WTC11 (cell line): Measurements from ENCODE around the gene TNFAIP2. TPM values are rescaled to one million over a fixed set of nuclear protein-coding genes. Genes with fewer than 3 reads are reported as not detected.
A peak's percentile ranks its signal among the peaks of the same experiment; 100 is the strongest.

Experiments used
- ATAC-seq: fragments of 200-7000 bp; cut with Tn5 transposase; 2 replicates; pipeline ENCODE4 v1.10.0; 2021; ENCODE audit warnings: mild to moderate bottlenecking, moderate library complexity
- CTCF ChIA-PET: fragments of 300-600 bp; sonication (Branson Sonifier 250); formaldehyde crosslinking; loops from one replicate; lab custom pipeline; 2021; ENCODE audit warnings: antibody characterized with exemption; lab: Charles Lee
- POLR2A ChIA-PET: fragments of 350-600 bp; sonication (Branson Sonifier 250); formaldehyde crosslinking; loops from one replicate; lab custom pipeline; 2021; ENCODE audit warnings: antibody characterized with exemption; lab: Charles Lee
- DNase-seq: peaks from one replicate; pipeline ENCODE4 v3.0.0; 2021; ENCODE audit warnings: low spot score
- H3K27ac Mint-ChIP-seq: 2 replicates; pipeline ENCODE4 v1.8.0; 2021; ENCODE audit warnings: mixed read lengths
- H3K27me3 Mint-ChIP-seq: 2 replicates; pipeline ENCODE4 v1.8.0; 2021; ENCODE audit warnings: low read depth, mild to moderate bottlenecking, moderate library complexity, mixed read lengths
- H3K36me3 Mint-ChIP-seq: 2 replicates; pipeline ENCODE4 v1.8.0; 2021; ENCODE audit warnings: mixed read lengths
- H3K4me1 Mint-ChIP-seq: 2 replicates; pipeline ENCODE4 v1.8.0; 2022; ENCODE audit warnings: mixed read lengths
- H3K4me3 Mint-ChIP-seq: 2 replicates; pipeline ENCODE4 v1.8.0; 2021; ENCODE audit warnings: mild to moderate bottlenecking, moderate library complexity, mixed read lengths
- H3K9me3 Mint-ChIP-seq: 2 replicates; pipeline ENCODE4 v1.8.0; 2021; ENCODE audit warnings: mixed read lengths
- CREB1 ChIP-seq: sonication (generic); formaldehyde crosslinking; IDR thresholded peaks from 2 replicates; pipeline ENCODE4 v1.8.0; 2023; ENCODE audit warnings: mild to moderate bottlenecking, missing genetic modification reagents
- E2F4 ChIP-seq: sonication (generic); formaldehyde crosslinking; IDR thresholded peaks from 2 replicates; pipeline ENCODE4 v1.8.1; 2022; ENCODE audit warnings: low read depth, mild to moderate bottlenecking, moderate library complexity, missing genetic modification reagents, borderline replicate concordance
- FOXK1 ChIP-seq: sonication (generic); formaldehyde crosslinking; IDR thresholded peaks from 2 replicates; pipeline ENCODE4 v1.8.0; 2022; ENCODE audit warnings: mild to moderate bottlenecking, moderate library complexity, missing genetic modification reagents
- GTF2I ChIP-seq: fragments of 250-450 bp; sonication (Bioruptor Pico); conservative IDR thresholded peaks from 2 replicates; pipeline ENCODE4 v1.4.0; 2021; ENCODE audit warnings: mild to moderate bottlenecking
- HMGA2 ChIP-seq: fragments of 250-450 bp; sonication (Bioruptor Pico); IDR thresholded peaks from 2 replicates; pipeline ENCODE4 v1.4.0; 2021; ENCODE audit warnings: mild to moderate bottlenecking, moderate library complexity
- JAZF1 ChIP-seq: fragments of 250-450 bp; sonication (Bioruptor Pico); IDR thresholded peaks from 2 replicates; pipeline ENCODE4 v1.9.0; 2021; ENCODE audit warnings: moderate library complexity, mild to moderate bottlenecking, inconsistent platforms
- OVOL2 ChIP-seq: fragments of 250-450 bp; sonication (Bioruptor Pico); IDR thresholded peaks from 2 replicates; pipeline ENCODE4 v1.9.0; 2021; ENCODE audit warnings: mild to moderate bottlenecking, borderline replicate concordance
- SP1 ChIP-seq: sonication (generic); formaldehyde crosslinking; conservative IDR thresholded peaks from 2 replicates; pipeline ENCODE4 v1.8.1; 2022; ENCODE audit warnings: missing genetic modification reagents
- ZNF121 ChIP-seq: sonication (generic); formaldehyde crosslinking; IDR thresholded peaks from 2 replicates; pipeline ENCODE4 v1.8.0; 2023; ENCODE audit warnings: missing genetic modification reagents
- ZNF423 ChIP-seq: fragments of 250-450 bp; sonication (Bioruptor Pico); IDR thresholded peaks from 2 replicates; pipeline ENCODE4 v2.1.2; 2022; ENCODE audit warnings: mild to moderate bottlenecking, moderate library complexity
- ZNF671 ChIP-seq: fragments of 250-450 bp; sonication (Bioruptor Pico); IDR thresholded peaks from 2 replicates; pipeline ENCODE4 v1.8.0; 2021; ENCODE audit warnings: mild to moderate bottlenecking
- total RNA-seq: library from RNA; stranded (reverse); gene quantifications from 3 replicates; pipeline ENCODE4 v1.2.3, GENCODE V29; 2021
- TF ChIP-seq, protein P1 (sequence below): sonication (generic); formaldehyde crosslinking; IDR thresholded peaks from 2 replicates; pipeline ENCODE4 v1.8.0; 2022; ENCODE audit warnings: mild to moderate bottlenecking, missing genetic modification reagents
- TF ChIP-seq, protein P2 (sequence below): fragments of 250-450 bp; sonication (Bioruptor Pico); IDR thresholded peaks from 2 replicates; pipeline ENCODE4 v1.9.0; 2021; ENCODE audit warnings: mild to moderate bottlenecking, borderline replicate concordance
- TF ChIP-seq, protein P3 (sequence below): sonication (generic); formaldehyde crosslinking; IDR thresholded peaks from 2 replicates; pipeline ENCODE4 v1.8.1; 2023; ENCODE audit warnings: mild to moderate bottlenecking, missing genetic modification reagents, borderline replicate concordance
- TF ChIP-seq, protein P4 (sequence below): sonication (generic); formaldehyde crosslinking; IDR thresholded peaks from 2 replicates; pipeline ENCODE4 v1.8.1; 2022; ENCODE audit warnings: mild to moderate bottlenecking, moderate library complexity, missing genetic modification reagents
- TF ChIP-seq, protein P5 (sequence below): sonication (generic); formaldehyde crosslinking; IDR thresholded peaks from 2 replicates; pipeline ENCODE4 v1.8.0; 2023; ENCODE audit warnings: missing genetic modification reagents
- TF ChIP-seq, protein P6 (sequence below): sonication (generic); formaldehyde crosslinking; IDR thresholded peaks from 2 replicates; pipeline ENCODE4 v1.8.1; 2022; ENCODE audit warnings: missing genetic modification reagents, borderline replicate concordance

Gene TNFAIP2
- total RNA-seq, 1 experiment from 2014 or later: 24.1 TPM

DNA sequence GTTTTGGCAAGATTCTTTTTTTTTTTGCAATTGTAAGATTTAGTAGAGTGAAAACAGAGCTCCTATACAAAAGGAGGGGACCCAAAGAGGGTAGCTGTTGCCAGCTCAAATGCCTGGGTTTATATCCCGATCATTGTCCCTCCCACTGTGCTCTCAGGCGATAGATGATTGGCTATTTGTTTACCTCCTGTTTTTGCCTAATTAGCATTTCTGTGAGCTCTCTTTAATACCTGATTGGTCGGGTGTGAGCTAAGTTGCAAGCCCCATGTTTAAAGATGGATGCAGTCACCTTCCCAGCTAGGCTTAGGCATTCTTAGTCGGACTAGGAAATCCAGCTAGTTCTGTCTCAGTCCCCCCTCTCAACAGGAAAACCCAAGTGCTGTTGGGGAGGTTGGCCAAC is 26.9 kb upstream of the TNFAIP2 start (continued):
- no peak for TF ChIP-seq GTF2I (CRISPR knock-in tag)

- Mint-ChIP-seq H3K27me3 (peaks cover 20% of the 10 kb centered on the region), H3K36me3 (no peaks in the 10 kb centered on the region), H3K4me3 (no peak overlapping the region), H3K4me1 (peaks cover 12% of the 10 kb centered on the region), H3K9me3 (no peaks in the 10 kb centered on the region), H3K27ac (no peak overlapping the region)
- no peak for DNase-seq
- POLR2A ChIA-PET: no interaction called here
- TF ChIP-seq GTF2I (CRISPR knock-in tag): no peak
- no peak for TF ChIP-seq FOXK1 (CRISPR knock-in tag)
- TF ChIP-seq E2F4: no peak
- TF ChIP-seq, protein P1, sequence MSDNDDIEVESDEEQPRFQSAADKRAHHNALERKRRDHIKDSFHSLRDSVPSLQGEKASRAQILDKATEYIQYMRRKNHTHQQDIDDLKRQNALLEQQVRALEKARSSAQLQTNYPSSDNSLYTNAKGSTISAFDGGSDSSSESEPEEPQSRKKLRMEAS: no peak
- no peak for TF ChIP-seq ZNF423 (CRISPR knock-in tag)
- no peak for TF ChIP-seq HMGA2 (CRISPR knock-in tag)
- TF ChIP-seq OVOL2: no peak
- TF ChIP-seq, protein P2, sequence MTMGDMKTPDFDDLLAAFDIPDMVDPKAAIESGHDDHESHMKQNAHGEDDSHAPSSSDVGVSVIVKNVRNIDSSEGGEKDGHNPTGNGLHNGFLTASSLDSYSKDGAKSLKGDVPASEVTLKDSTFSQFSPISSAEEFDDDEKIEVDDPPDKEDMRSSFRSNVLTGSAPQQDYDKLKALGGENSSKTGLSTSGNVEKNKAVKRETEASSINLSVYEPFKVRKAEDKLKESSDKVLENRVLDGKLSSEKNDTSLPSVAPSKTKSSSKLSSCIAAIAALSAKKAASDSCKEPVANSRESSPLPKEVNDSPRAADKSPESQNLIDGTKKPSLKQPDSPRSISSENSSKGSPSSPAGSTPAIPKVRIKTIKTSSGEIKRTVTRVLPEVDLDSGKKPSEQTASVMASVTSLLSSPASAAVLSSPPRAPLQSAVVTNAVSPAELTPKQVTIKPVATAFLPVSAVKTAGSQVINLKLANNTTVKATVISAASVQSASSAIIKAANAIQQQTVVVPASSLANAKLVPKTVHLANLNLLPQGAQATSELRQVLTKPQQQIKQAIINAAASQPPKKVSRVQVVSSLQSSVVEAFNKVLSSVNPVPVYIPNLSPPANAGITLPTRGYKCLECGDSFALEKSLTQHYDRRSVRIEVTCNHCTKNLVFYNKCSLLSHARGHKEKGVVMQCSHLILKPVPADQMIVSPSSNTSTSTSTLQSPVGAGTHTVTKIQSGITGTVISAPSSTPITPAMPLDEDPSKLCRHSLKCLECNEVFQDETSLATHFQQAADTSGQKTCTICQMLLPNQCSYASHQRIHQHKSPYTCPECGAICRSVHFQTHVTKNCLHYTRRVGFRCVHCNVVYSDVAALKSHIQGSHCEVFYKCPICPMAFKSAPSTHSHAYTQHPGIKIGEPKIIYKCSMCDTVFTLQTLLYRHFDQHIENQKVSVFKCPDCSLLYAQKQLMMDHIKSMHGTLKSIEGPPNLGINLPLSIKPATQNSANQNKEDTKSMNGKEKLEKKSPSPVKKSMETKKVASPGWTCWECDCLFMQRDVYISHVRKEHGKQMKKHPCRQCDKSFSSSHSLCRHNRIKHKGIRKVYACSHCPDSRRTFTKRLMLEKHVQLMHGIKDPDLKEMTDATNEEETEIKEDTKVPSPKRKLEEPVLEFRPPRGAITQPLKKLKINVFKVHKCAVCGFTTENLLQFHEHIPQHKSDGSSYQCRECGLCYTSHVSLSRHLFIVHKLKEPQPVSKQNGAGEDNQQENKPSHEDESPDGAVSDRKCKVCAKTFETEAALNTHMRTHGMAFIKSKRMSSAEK (CRISPR knock-in tag): no peak
- TF ChIP-seq, protein P3, sequence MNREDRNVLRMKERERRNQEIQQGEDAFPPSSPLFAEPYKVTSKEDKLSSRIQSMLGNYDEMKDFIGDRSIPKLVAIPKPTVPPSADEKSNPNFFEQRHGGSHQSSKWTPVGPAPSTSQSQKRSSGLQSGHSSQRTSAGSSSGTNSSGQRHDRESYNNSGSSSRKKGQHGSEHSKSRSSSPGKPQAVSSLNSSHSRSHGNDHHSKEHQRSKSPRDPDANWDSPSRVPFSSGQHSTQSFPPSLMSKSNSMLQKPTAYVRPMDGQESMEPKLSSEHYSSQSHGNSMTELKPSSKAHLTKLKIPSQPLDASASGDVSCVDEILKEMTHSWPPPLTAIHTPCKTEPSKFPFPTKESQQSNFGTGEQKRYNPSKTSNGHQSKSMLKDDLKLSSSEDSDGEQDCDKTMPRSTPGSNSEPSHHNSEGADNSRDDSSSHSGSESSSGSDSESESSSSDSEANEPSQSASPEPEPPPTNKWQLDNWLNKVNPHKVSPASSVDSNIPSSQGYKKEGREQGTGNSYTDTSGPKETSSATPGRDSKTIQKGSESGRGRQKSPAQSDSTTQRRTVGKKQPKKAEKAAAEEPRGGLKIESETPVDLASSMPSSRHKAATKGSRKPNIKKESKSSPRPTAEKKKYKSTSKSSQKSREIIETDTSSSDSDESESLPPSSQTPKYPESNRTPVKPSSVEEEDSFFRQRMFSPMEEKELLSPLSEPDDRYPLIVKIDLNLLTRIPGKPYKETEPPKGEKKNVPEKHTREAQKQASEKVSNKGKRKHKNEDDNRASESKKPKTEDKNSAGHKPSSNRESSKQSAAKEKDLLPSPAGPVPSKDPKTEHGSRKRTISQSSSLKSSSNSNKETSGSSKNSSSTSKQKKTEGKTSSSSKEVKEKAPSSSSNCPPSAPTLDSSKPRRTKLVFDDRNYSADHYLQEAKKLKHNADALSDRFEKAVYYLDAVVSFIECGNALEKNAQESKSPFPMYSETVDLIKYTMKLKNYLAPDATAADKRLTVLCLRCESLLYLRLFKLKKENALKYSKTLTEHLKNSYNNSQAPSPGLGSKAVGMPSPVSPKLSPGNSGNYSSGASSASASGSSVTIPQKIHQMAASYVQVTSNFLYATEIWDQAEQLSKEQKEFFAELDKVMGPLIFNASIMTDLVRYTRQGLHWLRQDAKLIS (CRISPR knock-in tag): no peak
- CTCF ChIA-PET: interaction anchor here (0.8 to 3.9 kb wide), 9 partner anchors 8 to 92 kb away, joined by 4 to 65 read pairs (median 6); partner anchors contain the start of gene TNFAIP2
- ATAC-seq: no peak
These were observed 25.8 kb upstream of the TNFAIP2 start for GRCh38 chr14:103097244-103097993.

- ChIA-PET CTCF (interaction anchor here (0.6 to 3.8 kb wide), 8 partner anchors 12 to 409 kb away, joined by 3 to 22 read pairs (median 4); partner anchors contain the start of gene TNFAIP2), POLR2A (interaction anchor here (0.5 kb wide), 1 partner anchor 527 kb away, joined by 3 read pairs; no protein-coding TSS in a partner anchor)
- peaks cover 29% of the 10 kb centered on the region for H3K27me3 Mint-ChIP-seq
- TF ChIP-seq ZNF121 (no peak), SP1 (no peak), CREB1 (CRISPR knock-in tag) (no peak), ZNF671 (CRISPR knock-in tag) (no peak), ZNF423 (CRISPR knock-in tag) (no peak), JAZF1 (no peak)
- TF ChIP-seq, protein P4, sequence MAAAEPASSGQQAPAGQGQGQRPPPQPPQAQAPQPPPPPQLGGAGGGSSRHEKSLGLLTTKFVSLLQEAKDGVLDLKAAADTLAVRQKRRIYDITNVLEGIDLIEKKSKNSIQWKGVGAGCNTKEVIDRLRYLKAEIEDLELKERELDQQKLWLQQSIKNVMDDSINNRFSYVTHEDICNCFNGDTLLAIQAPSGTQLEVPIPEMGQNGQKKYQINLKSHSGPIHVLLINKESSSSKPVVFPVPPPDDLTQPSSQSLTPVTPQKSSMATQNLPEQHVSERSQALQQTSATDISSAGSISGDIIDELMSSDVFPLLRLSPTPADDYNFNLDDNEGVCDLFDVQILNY: no peak
- TF ChIP-seq, protein P5, sequence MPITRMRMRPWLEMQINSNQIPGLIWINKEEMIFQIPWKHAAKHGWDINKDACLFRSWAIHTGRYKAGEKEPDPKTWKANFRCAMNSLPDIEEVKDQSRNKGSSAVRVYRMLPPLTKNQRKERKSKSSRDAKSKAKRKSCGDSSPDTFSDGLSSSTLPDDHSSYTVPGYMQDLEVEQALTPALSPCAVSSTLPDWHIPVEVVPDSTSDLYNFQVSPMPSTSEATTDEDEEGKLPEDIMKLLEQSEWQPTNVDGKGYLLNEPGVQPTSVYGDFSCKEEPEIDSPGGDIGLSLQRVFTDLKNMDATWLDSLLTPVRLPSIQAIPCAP (CRISPR knock-in tag): no peak
- TF ChIP-seq, protein P6, sequence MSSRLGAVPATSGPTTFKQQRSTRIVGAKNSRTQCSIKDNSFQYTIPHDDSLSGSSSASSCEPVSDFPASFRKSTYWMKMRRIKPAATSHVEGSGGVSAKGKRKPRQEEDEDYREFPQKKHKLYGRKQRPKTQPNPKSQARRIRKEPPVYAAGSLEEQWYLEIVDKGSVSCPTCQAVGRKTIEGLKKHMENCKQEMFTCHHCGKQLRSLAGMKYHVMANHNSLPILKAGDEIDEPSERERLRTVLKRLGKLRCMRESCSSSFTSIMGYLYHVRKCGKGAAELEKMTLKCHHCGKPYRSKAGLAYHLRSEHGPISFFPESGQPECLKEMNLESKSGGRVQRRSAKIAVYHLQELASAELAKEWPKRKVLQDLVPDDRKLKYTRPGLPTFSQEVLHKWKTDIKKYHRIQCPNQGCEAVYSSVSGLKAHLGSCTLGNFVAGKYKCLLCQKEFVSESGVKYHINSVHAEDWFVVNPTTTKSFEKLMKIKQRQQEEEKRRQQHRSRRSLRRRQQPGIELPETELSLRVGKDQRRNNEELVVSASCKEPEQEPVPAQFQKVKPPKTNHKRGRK (CRISPR knock-in tag): no peak
- ATAC-seq (no peak), DNase-seq (peak; percentile 16)
- H3K36me3 Mint-ChIP-seq: no peaks in the 10 kb centered on the region
- H3K4me3 Mint-ChIP-seq: no peak overlapping the region
- no peak overlapping the region for H3K27ac Mint-ChIP-seq
- H3K4me1 Mint-ChIP-seq: peaks cover 12% of the 10 kb centered on the region
- no peaks in the 10 kb centered on the region for H3K9me3 Mint-ChIP-seq
These were observed 25.0 kb upstream of the TNFAIP2 start for GRCh38 chr14:103097994-103098957.
